K562 (cell line): ENCODE data around the gene SELPLG.

Source experiments
- DMBX1 ChIP-seq: fragments of 250-450 bp; sonication (Bioruptor Pico); IDR thresholded peaks from 2 replicates; pipeline ENCODE4 v1.8.0; 2022; ENCODE audit warnings: inconsistent platforms, mild to moderate bottlenecking, moderate library complexity, borderline replicate concordance
- JUN ChIP-seq, 2 experiments: sonication (generic) in 1 of 2; formaldehyde crosslinking in 1 of 2; IDR thresholded peaks; 2 replicates each; pipeline versions ENCODE4 v1.6.1 to v1.8.0; 2012 to 2022; ENCODE audit warnings: borderline replicate concordance in 2 of 2, mild to moderate bottlenecking in 2 of 2, improper control_type of control experiment in 1 of 2, low read depth in 1 of 2, low read length in 1 of 2, missing genetic modification reagents in 1 of 2
- LARP7 ChIP-seq: fragments of 450-650 bp; IDR thresholded peaks from 2 replicates; pipeline ENCODE4 v1.6.1; 2016
- TOE1 ChIP-seq, 2 experiments: fragments of 450-650 bp in 1 of 2; sonication (generic) in 1 of 2; formaldehyde crosslinking in 1 of 2; IDR thresholded peaks; 2 replicates each; pipeline versions ENCODE4 v1.7.1 to v1.8.0; 2016 to 2022; ENCODE audit warnings: borderline replicate concordance in 2 of 2, mild to moderate bottlenecking in 2 of 2, antibody characterized with exemption in 1 of 2, inconsistent platforms in 1 of 2, low read depth in 1 of 2, missing genetic modification reagents in 1 of 2, moderate library complexity in 1 of 2
- TF ChIP-seq, protein P1 (sequence below): sonication (generic); formaldehyde crosslinking; IDR thresholded peaks from 2 replicates; pipeline ENCODE4 v1.4.0; 2020; ENCODE audit warnings: mild to moderate bottlenecking, missing genetic modification reagents
- TF ChIP-seq, protein P2 (sequence below): fragments of 450-650 bp; IDR thresholded peaks from 2 replicates; pipeline ENCODE4 v1.6.1; 2017; ENCODE audit warnings: mild to moderate bottlenecking, moderate library complexity

DNA sequence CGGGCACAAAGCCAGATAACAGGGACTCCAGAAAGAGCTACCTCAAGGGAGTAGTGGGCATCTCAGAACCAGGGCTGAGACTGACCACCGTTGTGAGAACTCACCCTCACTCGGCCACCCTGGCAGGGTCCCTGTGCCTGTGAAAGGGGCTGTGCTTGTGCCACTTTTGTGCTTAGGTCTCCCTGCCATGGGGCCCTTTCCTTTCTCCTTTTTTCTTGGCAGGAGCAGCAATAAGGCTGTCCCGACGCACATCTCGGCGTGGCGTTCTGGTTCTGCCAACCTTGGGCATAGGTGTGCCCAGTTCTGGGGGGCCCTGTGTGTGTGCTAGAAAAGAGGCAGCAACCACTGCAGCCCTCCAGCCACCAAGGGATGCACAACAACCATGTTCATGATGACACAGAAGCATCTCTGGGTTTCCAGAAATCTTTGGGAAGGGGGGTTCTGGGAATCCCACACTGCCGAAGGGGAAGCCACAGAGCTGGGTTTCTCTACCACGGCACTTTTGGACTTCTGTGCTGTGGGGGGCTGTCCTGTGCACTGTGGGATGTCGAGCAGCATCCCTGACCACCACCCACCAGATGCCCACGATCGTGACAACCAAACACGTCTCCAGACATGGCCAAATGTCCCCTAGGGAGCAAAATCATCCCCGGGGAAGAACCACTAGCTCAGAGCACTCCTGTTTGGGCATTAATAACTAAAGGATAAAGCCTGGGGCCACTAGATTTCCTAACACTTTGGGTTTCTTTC lies 22.7 kb downstream of the SELPLG start:
- TF ChIP-seq DMBX1 (CRISPR knock-in tag) (no peak), LARP7 (no peak), JUN (IDR thresholded peaks at IDR 0.05; ENCODE audit: borderline replicate concordance, low read depth, low read length) (no peak), JUN (CRISPR knock-in tag; IDR thresholded peaks at IDR 0.05; ENCODE audit: borderline replicate concordance) (no peak), TOE1 (IDR thresholded peaks at IDR 0.05; ENCODE audit: borderline replicate concordance) (no peak), TOE1 (CRISPR knock-in tag; IDR thresholded peaks at IDR 0.05; ENCODE audit: borderline replicate concordance, low read depth) (no peak)
- TF ChIP-seq, protein P1, sequence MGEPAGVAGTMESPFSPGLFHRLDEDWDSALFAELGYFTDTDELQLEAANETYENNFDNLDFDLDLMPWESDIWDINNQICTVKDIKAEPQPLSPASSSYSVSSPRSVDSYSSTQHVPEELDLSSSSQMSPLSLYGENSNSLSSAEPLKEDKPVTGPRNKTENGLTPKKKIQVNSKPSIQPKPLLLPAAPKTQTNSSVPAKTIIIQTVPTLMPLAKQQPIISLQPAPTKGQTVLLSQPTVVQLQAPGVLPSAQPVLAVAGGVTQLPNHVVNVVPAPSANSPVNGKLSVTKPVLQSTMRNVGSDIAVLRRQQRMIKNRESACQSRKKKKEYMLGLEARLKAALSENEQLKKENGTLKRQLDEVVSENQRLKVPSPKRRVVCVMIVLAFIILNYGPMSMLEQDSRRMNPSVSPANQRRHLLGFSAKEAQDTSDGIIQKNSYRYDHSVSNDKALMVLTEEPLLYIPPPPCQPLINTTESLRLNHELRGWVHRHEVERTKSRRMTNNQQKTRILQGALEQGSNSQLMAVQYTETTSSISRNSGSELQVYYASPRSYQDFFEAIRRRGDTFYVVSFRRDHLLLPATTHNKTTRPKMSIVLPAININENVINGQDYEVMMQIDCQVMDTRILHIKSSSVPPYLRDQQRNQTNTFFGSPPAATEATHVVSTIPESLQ (CRISPR knock-in tag) = no peak
- TF ChIP-seq, protein P2, sequence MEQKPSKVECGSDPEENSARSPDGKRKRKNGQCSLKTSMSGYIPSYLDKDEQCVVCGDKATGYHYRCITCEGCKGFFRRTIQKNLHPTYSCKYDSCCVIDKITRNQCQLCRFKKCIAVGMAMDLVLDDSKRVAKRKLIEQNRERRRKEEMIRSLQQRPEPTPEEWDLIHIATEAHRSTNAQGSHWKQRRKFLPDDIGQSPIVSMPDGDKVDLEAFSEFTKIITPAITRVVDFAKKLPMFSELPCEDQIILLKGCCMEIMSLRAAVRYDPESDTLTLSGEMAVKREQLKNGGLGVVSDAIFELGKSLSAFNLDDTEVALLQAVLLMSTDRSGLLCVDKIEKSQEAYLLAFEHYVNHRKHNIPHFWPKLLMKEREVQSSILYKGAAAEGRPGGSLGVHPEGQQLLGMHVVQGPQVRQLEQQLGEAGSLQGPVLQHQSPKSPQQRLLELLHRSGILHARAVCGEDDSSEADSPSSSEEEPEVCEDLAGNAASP = no peak
